ENCODE measurements around the gene SPEN. TPM values are rescaled to one million over a fixed set of nuclear protein-coding genes. Genes with fewer than 3 reads are reported as not detected.
A peak's percentile ranks its signal among the peaks of the same experiment; 100 is the strongest.

Gene SPEN
- total RNA-seq, 1 donor from 2014 or later, result 20.8 TPM

GRCh38 chr1:15956150-15956549 is 108.6 kb downstream of the SPEN start:
- Histone ChIP-seq H3K36me3 (peaks cover 5% of the 10 kb centered on the region), H3K27me3 (ENCODE audit: low read depth) (no peaks in the 10 kb centered on the region), H3K4me3 (no peak overlapping the region), H3K27ac (replicated peaks) (no peak overlapping the region), H3K9me3 (replicated peaks) (no peaks in the 10 kb centered on the region), H3K4me1 (peaks cover 82% of the 10 kb centered on the region)
- TF ChIP-seq CTCF (IDR thresholded peaks at IDR 0.05; ENCODE audit: borderline replicate concordance), result no peak
- DNase-seq, result no peak
- intact Hi-C loops (cut with micrococcal nuclease), result no loop called here

- Histone ChIP-seq H3K4me1 (peaks cover 70% of the 10 kb centered on the region), H3K27me3 (ENCODE audit: low read depth) (no peaks in the 10 kb centered on the region), H3K36me3 (peaks cover 5% of the 10 kb centered on the region), H3K4me3 (no peak overlapping the region), H3K27ac (replicated peaks) (no peak overlapping the region), H3K9me3 (replicated peaks) (no peaks in the 10 kb centered on the region)
- intact Hi-C loops (cut with micrococcal nuclease), result no loop called here
- peak; percentile 20 for TF ChIP-seq CTCF (IDR thresholded peaks at IDR 0.05; ENCODE audit: borderline replicate concordance)
- no peak for DNase-seq
Observed at GRCh38 chr1:15957221-15958095, 110.0 kb downstream of the SPEN start.

- Histone ChIP-seq H3K27me3 (ENCODE audit: low read depth) (no peaks in the 10 kb centered on the region), H3K36me3 (peaks cover 5% of the 10 kb centered on the region), H3K9me3 (replicated peaks) (no peaks in the 10 kb centered on the region), H3K27ac (replicated peaks) (no peak overlapping the region), H3K4me1 (peaks cover 67% of the 10 kb centered on the region), H3K4me3 (no peak overlapping the region)
- DNase-seq, result no peak
- intact Hi-C loops (cut with micrococcal nuclease), result no loop called here
- TF ChIP-seq CTCF (IDR thresholded peaks at IDR 0.05; ENCODE audit: borderline replicate concordance), result no peak
Observed at GRCh38 chr1:15958111-15958510, 110.6 kb downstream of the SPEN start.

GRCh38 chr1:15958793-15959192 is 111.3 kb downstream of the SPEN start:
- no peaks in the 10 kb centered on the region for H3K27me3 ChIP-seq (ENCODE audit: low read depth)
- H3K4me1 ChIP-seq, result peaks cover 67% of the 10 kb centered on the region
- no peaks in the 10 kb centered on the region for H3K9me3 ChIP-seq (replicated peaks)
- intact Hi-C loops (cut with micrococcal nuclease), result no loop called here
- H3K36me3 ChIP-seq, result peaks cover 5% of the 10 kb centered on the region
- no peak for TF ChIP-seq CTCF (IDR thresholded peaks at IDR 0.05; ENCODE audit: borderline replicate concordance)
- no peak overlapping the region for H3K4me3 ChIP-seq
- peak overlapping the region; percentile 2 for H3K27ac ChIP-seq (replicated peaks)
- DNase-seq, result no peak

GRCh38 chr1:15959424-15959823 is 111.9 kb downstream of the SPEN start:
- Histone ChIP-seq H3K27ac (replicated peaks) (no peak overlapping the region), H3K27me3 (ENCODE audit: low read depth) (no peaks in the 10 kb centered on the region), H3K4me3 (no peak overlapping the region), H3K4me1 (peaks cover 67% of the 10 kb centered on the region), H3K36me3 (peaks cover 5% of the 10 kb centered on the region), H3K9me3 (replicated peaks) (no peaks in the 10 kb centered on the region)
- TF ChIP-seq CTCF (IDR thresholded peaks at IDR 0.05; ENCODE audit: borderline replicate concordance), result no peak
- intact Hi-C loops (cut with micrococcal nuclease), result no loop called here
- DNase-seq, result no peak

All from left ventricle myocardium inferior (tissue), 1 donor.